NCI-H748 treated with DMSO at 0.1 percent for 48 hours (cell line): Measurements from ENCODE around the gene MAP3K10.
A peak's percentile ranks its signal among the peaks of the same experiment; 100 is the strongest.
"Not testable (repeated sequence)": the region's sequence is repeated elsewhere in the genome, so short reads cannot be mapped to it uniquely, and the experiment has no call there.

ENCODE experiments used
- DNase-seq: peaks from one replicate; lab custom pipeline; 2025; lab: John Stamatoyannopoulos, UW

Gene MAP3K10

GRCh38 chr19:40217027-40217810 lies 26.0 kb downstream of the MAP3K10 start:
- peak; percentile 87 for DNase-seq

GRCh38 chr19:40217934-40218890 lies 27.0 kb downstream of the MAP3K10 start, which contains the start of gene TTC9B:
TTC9B (minus strand) TSS chr19:40218384; CDS start chr19:40218381, 3 bp downstream.
- peak; percentile 38 for DNase-seq

- DNase-seq, result not testable (repeated sequence)
These were observed 27.8 kb downstream of the MAP3K10 start for GRCh38 chr19:40219029-40219428.

- DNase-seq, result peak; percentile 8
These were observed 28.6 kb downstream of the MAP3K10 start for GRCh38 chr19:40219721-40220276.

GRCh38 chr19:40220674-40221073 lies 29.4 kb downstream of the MAP3K10 start:
- DNase-seq, result no peak

- DNase-seq, result peak; percentile 94
These were observed 30.8 kb downstream of the MAP3K10 start for GRCh38 chr19:40221858-40222619.

GRCh38 chr19:40223135-40223822 lies 32.1 kb downstream of the MAP3K10 start:
- peak; percentile 68 for DNase-seq

GRCh38 chr19:40224342-40225150 lies 33.3 kb downstream of the MAP3K10 start:
- DNase-seq, result no peak

GRCh38 chr19:40225440-40226305 lies 34.4 kb downstream of the MAP3K10 start:
- DNase-seq, result peak; percentile 16

GRCh38 chr19:40228346-40228745 lies 37.1 kb downstream of the MAP3K10 start:
- no peak for DNase-seq

GRCh38 chr19:40228863-40229262 lies 37.6 kb downstream of the MAP3K10 start:
- DNase-seq, result no peak

- no peak for DNase-seq
These were observed 38.3 kb downstream of the MAP3K10 start for GRCh38 chr19:40229484-40229883.

- no peak for DNase-seq
These were observed 38.7 kb downstream of the MAP3K10 start for GRCh38 chr19:40229926-40230417.

- no peak for DNase-seq
These were observed 39.8 kb downstream of the MAP3K10 start for GRCh38 chr19:40231057-40231456.

- DNase-seq, result no peak
These were observed 40.6 kb downstream of the MAP3K10 start for GRCh38 chr19:40231544-40232424.

GRCh38 chr19:40232479-40232878 lies 41.3 kb downstream of the MAP3K10 start:
- DNase-seq, result no peak

- no peak for DNase-seq
These were observed 42.0 kb downstream of the MAP3K10 start for GRCh38 chr19:40232949-40233810.
